ENCODE results near the gene NKX6-2.

DNA sequence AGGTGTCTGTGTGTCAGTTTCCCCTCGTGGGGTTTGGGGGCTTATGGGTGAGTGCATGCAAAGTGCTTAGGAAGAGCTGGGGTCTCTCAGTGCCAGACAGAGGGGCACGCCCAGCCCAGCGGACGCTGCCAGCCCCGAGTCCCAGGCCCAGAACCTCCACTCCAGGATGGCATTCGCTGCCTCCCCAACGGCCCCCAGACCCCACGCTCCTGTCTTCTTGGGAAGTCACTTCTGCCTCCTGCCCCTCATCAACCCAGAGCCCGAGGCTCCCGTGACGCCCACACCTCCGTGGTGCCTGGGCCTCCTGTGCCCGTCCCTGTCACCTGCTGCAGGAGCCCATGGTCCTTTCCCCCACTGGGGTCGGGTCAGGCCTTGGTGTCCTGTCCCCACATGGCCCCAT, 35.0 kb downstream of the NKX6-2 start:
- no peak for TF ChIP-seq POLR2A (IDR thresholded peaks at IDR 0.05)
- TF ChIP-seq, protein P1, sequence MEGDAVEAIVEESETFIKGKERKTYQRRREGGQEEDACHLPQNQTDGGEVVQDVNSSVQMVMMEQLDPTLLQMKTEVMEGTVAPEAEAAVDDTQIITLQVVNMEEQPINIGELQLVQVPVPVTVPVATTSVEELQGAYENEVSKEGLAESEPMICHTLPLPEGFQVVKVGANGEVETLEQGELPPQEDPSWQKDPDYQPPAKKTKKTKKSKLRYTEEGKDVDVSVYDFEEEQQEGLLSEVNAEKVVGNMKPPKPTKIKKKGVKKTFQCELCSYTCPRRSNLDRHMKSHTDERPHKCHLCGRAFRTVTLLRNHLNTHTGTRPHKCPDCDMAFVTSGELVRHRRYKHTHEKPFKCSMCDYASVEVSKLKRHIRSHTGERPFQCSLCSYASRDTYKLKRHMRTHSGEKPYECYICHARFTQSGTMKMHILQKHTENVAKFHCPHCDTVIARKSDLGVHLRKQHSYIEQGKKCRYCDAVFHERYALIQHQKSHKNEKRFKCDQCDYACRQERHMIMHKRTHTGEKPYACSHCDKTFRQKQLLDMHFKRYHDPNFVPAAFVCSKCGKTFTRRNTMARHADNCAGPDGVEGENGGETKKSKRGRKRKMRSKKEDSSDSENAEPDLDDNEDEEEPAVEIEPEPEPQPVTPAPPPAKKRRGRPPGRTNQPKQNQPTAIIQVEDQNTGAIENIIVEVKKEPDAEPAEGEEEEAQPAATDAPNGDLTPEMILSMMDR (IDR thresholded peaks at IDR 0.05) = no peak

Data from gastroesophageal sphincter (tissue), 3 donors.